ENCODE results near the gene GALNT10. TPM values are rescaled to one million over a fixed set of nuclear protein-coding genes. Genes with fewer than 3 reads are reported as not detected.

The GALNT10 gene
- total RNA-seq, 1 donor from 2014 or later, result 23.5 TPM

- no peak overlapping the region for H3K4me3 ChIP-seq (ENCODE audit: low read depth, low read length)
- no peak for DNase-seq (ENCODE audit: low read depth)
- TF ChIP-seq CTCF (conservative IDR thresholded peaks at IDR 0.05; ENCODE audit: low read depth, low read length), result no peak
These were observed 24.6 kb upstream of the GALNT10 start for GRCh38 chr5:154165886-154166285.

- DNase-seq (ENCODE audit: low read depth), result no peak
- TF ChIP-seq CTCF (conservative IDR thresholded peaks at IDR 0.05; ENCODE audit: low read depth, low read length), result no peak
- H3K4me3 ChIP-seq (ENCODE audit: low read depth, low read length), result no peak overlapping the region
These were observed 23.4 kb upstream of the GALNT10 start for GRCh38 chr5:154166901-154167791.

- H3K4me3 ChIP-seq (ENCODE audit: low read depth, low read length), result no peak overlapping the region
- no peak for TF ChIP-seq CTCF (conservative IDR thresholded peaks at IDR 0.05; ENCODE audit: low read depth, low read length)
These were observed 22.1 kb upstream of the GALNT10 start for GRCh38 chr5:154168395-154168794.

GRCh38 chr5:154172785-154173184 is 17.7 kb upstream of the GALNT10 start:
- H3K4me3 ChIP-seq (ENCODE audit: low read depth, low read length), result no peak overlapping the region
- no peak for TF ChIP-seq CTCF (conservative IDR thresholded peaks at IDR 0.05; ENCODE audit: low read depth, low read length)
- DNase-seq (ENCODE audit: low read depth), result no peak

More at GRCh38 chr5:154168395-154168794, 22.1 kb upstream of the GALNT10 start:
- DNase-seq (ENCODE audit: low read depth), result no peak

GRCh38 chr5:154174091-154174490 is 16.4 kb upstream of the GALNT10 start:
- no peak for TF ChIP-seq CTCF (conservative IDR thresholded peaks at IDR 0.05; ENCODE audit: low read depth, low read length)
- no peak for DNase-seq (ENCODE audit: low read depth)

GRCh38 chr5:154176181-154176580 is 14.4 kb upstream of the GALNT10 start:
- no peak for DNase-seq (ENCODE audit: low read depth)
- no peak for TF ChIP-seq CTCF (conservative IDR thresholded peaks at IDR 0.05; ENCODE audit: low read depth, low read length)
- no peak overlapping the region for H3K4me3 ChIP-seq (ENCODE audit: low read depth, low read length)

More at GRCh38 chr5:154174091-154174490, 16.4 kb upstream of the GALNT10 start:
- no peak overlapping the region for H3K4me3 ChIP-seq (ENCODE audit: low read depth, low read length)

GRCh38 chr5:154178661-154179060 is 11.9 kb upstream of the GALNT10 start:
- no peak for TF ChIP-seq CTCF (conservative IDR thresholded peaks at IDR 0.05; ENCODE audit: low read depth, low read length)
- no peak for DNase-seq (ENCODE audit: low read depth)
- no peak overlapping the region for H3K4me3 ChIP-seq (ENCODE audit: low read depth, low read length)
